Measurements from ENCODE around the gene PCMT1. TPM values are rescaled to one million over a fixed set of nuclear protein-coding genes. Genes with fewer than 3 reads are reported as not detected.

Gene PCMT1
- total and polyA plus RNA-seq, 2 of the 8 experiments (the other 6 are each of a cell fraction or from before 2014, with no cell fraction given), result 84.3 to 91.3 TPM

DNA sequence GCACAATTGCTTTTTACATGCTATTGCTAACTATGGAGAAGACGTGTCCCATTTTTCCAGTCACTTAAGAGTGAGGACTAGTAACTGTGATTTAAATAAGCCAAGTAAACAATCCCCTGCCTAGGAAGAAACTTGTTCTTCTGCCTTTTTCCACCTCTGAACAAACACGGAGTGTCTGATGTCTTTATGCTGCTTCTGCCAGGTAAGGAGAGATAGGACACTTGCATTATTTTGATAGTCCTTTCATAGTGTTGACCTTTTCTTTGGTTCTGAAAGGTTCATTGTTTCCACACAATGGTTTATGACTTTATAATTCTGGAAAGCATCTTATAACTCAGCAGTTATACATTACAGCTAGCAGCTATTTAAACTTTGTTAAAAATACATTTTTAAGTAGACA lies 106.2 kb downstream of the PCMT1 start:
- Histone ChIP-seq H3K4me2 (ENCODE audit: insufficient read depth in 1 of 2, low read depth in 2 of 2, low read length in 2 of 2) (no peak overlapping the region), H2BK5ac (ENCODE audit: low read depth, low read length) (no peak overlapping the region), H4K91ac (replicated peaks; ENCODE audit: insufficient read length, low read length) (no peak overlapping the region), H3K79me1 (ENCODE audit: low read depth, low read length) (peaks cover 6% of the 10 kb centered on the region; the same call in 1 of the 2 replicates), H2AFZ (ENCODE audit: low read length) (no peak overlapping the region), H3K79me2 (ENCODE audit: control insufficient read depth in 1 of 2, insufficient read depth in 2 of 2, low read length in 2 of 2) (peaks cover 0 to 6% of the 10 kb centered on the region in 2 experiments; a peak in 2 of 4 replicates), H4K20me1 (replicated peaks in 1 of 2; ENCODE audit: control insufficient read depth in 1 of 2, insufficient read depth in 2 of 2, low read length in 2 of 2) (peaks cover 2 to 4% of the 10 kb centered on the region in 2 experiments), H4K5ac (ENCODE audit: insufficient read length, low read depth, low read length) (no peak overlapping the region), H3K4me1 (replicated peaks in 1 of 4; ENCODE audit: control insufficient read depth in 3 of 4, insufficient read depth in 4 of 4, low read length in 3 of 4) (peaks cover 0 to 15% (median 3%) of the 10 kb centered on the region in 4 experiments; a peak in 4 of 7 replicates), H3K9me3 (ENCODE audit: insufficient read depth in 2 of 2, low read depth in 1 of 2, low read length in 1 of 2) (no peaks in the 10 kb centered on the region), H2BK20ac (ENCODE audit: low read length) (no peak overlapping the region), H3K9ac (replicated peaks in 1 of 4; ENCODE audit: extremely low read depth in 1 of 4, low read depth in 3 of 4, low read length in 3 of 4) (no peak overlapping the region), H3K14ac (ENCODE audit: insufficient read length) (no peak overlapping the region), H2BK15ac (ENCODE audit: low read length) (no peak overlapping the region), H2BK12ac (ENCODE audit: low read depth, low read length) (no peak overlapping the region), H3K27me3 (replicated peaks in 1 of 4; ENCODE audit: control insufficient read depth in 3 of 4, extremely low read depth in 1 of 4, insufficient read depth in 3 of 4, low read length in 3 of 4) (no peaks in the 10 kb centered on the region), H2AK5ac (ENCODE audit: low read depth, low read length) (no peak overlapping the region), H3K18ac (ENCODE audit: extremely low read depth, low read length) (no peak overlapping the region), H3K4ac (replicated peaks; ENCODE audit: insufficient read length, low read depth, low read length) (no peak overlapping the region), H3K56ac (replicated peaks; ENCODE audit: insufficient read length, low read depth, low read length) (no peak overlapping the region), H4K8ac (ENCODE audit: extremely low read depth, insufficient read depth, low read length) (no peak overlapping the region), H3K23ac (ENCODE audit: insufficient read length) (no peak overlapping the region), H3K4me3 (ENCODE audit: extremely low read depth in 1 of 4, insufficient read depth in 2 of 4, low read depth in 3 of 4, low read length in 4 of 4) (no peak overlapping the region), H3K23me2 (ENCODE audit: low read depth, low read length) (no peaks in the 10 kb centered on the region), H2BK120ac (replicated peaks; ENCODE audit: low read depth, low read length) (no peak overlapping the region), H3K36me3 (ENCODE audit: control insufficient read depth in 2 of 4, insufficient read depth in 4 of 4, low read length in 3 of 4) (no peaks in the 10 kb centered on the region), H3K27ac (ENCODE audit: low read depth, low read length) (no peak overlapping the region)
- POLR2A ChIA-PET (ENCODE audit: partially characterized antibody), result no interaction called here
- CTCF ChIA-PET (ENCODE audit: partially characterized antibody), result interaction anchor here (0.8 to 6.2 kb wide), 5 partner anchors 10 to 161 kb away, joined by 3 to 34 read pairs (median 5); no protein-coding TSS in a partner anchor
- TF ChIP-seq, protein P1, sequence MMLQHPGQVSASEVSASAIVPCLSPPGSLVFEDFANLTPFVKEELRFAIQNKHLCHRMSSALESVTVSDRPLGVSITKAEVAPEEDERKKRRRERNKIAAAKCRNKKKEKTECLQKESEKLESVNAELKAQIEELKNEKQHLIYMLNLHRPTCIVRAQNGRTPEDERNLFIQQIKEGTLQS (IDR thresholded peaks at IDR 0.05; ENCODE audit: insufficient read depth, low read depth, low read length), result no peak
- DNase-seq (ENCODE audit: low read depth in 1 of 2, low spot score in 2 of 2) (no peak), FAIRE-seq (no peak)
- 47% methylated on average over 2 of the region's 2 CpGs; no CpG with 5 or more reads in 1 of the 2 experiments for WGBS, 2 experiments (ENCODE audit: extremely low coverage in 1 of 2, insufficient coverage in 1 of 2, insufficient read length in 1 of 2, insufficient replicate concordance in 2 of 2, low coverage in 1 of 2, low lambda C conversion rate in 2 of 2, missing lambda C conversion rate in 1 of 2)

All from H1 (cell line).